HL-60 (cell line): ENCODE results near the gene NOP9.

Source experiments
- DNase-seq, 2 experiments: peaks; one replicate each; pipeline ENCODE4 v3.0.0-alpha.2; 2010 to 2020; ENCODE audit warnings: low read depth in 1 of 2, low spot score in 1 of 2
- H3K27ac ChIP-seq: fragments of 250-450 bp; sonication (Bioruptor Pico); replicated peaks from 2 replicates; pipeline ENCODE4 v1.5.1; 2020; ENCODE audit warnings: mild to moderate bottlenecking, moderate library complexity
- H3K27me3 ChIP-seq: fragments of 250-450 bp; sonication (Bioruptor Pico); 2 replicates; pipeline ENCODE4 v1.5.1; 2021; ENCODE audit warnings: mild to moderate bottlenecking, moderate library complexity; ENCODE audit not compliant: insufficient read depth, poor library complexity, severe bottlenecking
- H3K4me3 ChIP-seq: replicated peaks from 2 replicates; pipeline ENCODE4 v1.5.1; 2011; ENCODE audit warnings: mild to moderate bottlenecking, control low read depth, low read length; ENCODE audit not compliant: insufficient read depth
- GABPA ChIP-seq: IDR thresholded peaks from 2 replicates; pipeline ENCODE4 v1.6.1; 2012; ENCODE audit warnings: low read depth
- POLR2AphosphoS5 ChIP-seq: IDR thresholded peaks from 2 replicates; pipeline ENCODE4 v1.6.1; 2012; ENCODE audit warnings: low read depth
- SPI1 ChIP-seq: IDR thresholded peaks from 2 replicates; pipeline ENCODE4 v1.6.1; 2012; ENCODE audit warnings: low read depth, mild to moderate bottlenecking, borderline replicate concordance
- TF ChIP-seq, protein P1 (sequence below): IDR thresholded peaks from one replicate; pipeline ENCODE4 v1.5.1; 2011; ENCODE audit warnings: low read length, control low read depth, inconsistent platforms; ENCODE audit not compliant: insufficient read depth
- TF ChIP-seq, protein P2 (sequence below): IDR thresholded peaks from 2 replicates; pipeline ENCODE4 v1.6.1; 2012; ENCODE audit warnings: low read depth; ENCODE audit not compliant: insufficient replicate concordance

The NOP9 gene

DNA sequence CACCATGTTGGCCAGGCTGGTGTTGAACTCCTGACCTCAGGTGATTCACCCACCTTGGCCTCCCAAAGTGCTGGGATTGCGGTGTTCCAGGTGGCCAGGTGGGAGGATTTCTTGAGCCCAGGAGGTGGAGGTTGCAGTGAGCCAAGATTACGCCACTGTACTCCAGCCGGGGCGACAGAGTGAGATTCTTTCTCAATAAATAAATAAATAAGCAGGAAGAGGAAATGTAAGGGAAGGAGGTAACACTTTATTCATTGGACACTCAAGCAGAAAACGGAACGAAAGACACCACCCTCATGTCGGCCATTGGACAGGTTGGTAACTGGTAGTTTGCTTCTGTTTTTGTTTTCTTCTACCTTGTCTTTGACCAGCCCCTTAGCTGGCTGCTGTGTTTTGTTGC lies 55.4 kb downstream of the NOP9 start:
- DNase-seq = no peak
- no peak overlapping the region for H3K27ac ChIP-seq
- no peak overlapping the region for H3K4me3 ChIP-seq
- no peak for TF ChIP-seq POLR2AphosphoS5
- no peak for TF ChIP-seq SPI1
- TF ChIP-seq, protein P1, sequence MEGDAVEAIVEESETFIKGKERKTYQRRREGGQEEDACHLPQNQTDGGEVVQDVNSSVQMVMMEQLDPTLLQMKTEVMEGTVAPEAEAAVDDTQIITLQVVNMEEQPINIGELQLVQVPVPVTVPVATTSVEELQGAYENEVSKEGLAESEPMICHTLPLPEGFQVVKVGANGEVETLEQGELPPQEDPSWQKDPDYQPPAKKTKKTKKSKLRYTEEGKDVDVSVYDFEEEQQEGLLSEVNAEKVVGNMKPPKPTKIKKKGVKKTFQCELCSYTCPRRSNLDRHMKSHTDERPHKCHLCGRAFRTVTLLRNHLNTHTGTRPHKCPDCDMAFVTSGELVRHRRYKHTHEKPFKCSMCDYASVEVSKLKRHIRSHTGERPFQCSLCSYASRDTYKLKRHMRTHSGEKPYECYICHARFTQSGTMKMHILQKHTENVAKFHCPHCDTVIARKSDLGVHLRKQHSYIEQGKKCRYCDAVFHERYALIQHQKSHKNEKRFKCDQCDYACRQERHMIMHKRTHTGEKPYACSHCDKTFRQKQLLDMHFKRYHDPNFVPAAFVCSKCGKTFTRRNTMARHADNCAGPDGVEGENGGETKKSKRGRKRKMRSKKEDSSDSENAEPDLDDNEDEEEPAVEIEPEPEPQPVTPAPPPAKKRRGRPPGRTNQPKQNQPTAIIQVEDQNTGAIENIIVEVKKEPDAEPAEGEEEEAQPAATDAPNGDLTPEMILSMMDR = no peak
- no peak for TF ChIP-seq GABPA
- TF ChIP-seq, protein P2, sequence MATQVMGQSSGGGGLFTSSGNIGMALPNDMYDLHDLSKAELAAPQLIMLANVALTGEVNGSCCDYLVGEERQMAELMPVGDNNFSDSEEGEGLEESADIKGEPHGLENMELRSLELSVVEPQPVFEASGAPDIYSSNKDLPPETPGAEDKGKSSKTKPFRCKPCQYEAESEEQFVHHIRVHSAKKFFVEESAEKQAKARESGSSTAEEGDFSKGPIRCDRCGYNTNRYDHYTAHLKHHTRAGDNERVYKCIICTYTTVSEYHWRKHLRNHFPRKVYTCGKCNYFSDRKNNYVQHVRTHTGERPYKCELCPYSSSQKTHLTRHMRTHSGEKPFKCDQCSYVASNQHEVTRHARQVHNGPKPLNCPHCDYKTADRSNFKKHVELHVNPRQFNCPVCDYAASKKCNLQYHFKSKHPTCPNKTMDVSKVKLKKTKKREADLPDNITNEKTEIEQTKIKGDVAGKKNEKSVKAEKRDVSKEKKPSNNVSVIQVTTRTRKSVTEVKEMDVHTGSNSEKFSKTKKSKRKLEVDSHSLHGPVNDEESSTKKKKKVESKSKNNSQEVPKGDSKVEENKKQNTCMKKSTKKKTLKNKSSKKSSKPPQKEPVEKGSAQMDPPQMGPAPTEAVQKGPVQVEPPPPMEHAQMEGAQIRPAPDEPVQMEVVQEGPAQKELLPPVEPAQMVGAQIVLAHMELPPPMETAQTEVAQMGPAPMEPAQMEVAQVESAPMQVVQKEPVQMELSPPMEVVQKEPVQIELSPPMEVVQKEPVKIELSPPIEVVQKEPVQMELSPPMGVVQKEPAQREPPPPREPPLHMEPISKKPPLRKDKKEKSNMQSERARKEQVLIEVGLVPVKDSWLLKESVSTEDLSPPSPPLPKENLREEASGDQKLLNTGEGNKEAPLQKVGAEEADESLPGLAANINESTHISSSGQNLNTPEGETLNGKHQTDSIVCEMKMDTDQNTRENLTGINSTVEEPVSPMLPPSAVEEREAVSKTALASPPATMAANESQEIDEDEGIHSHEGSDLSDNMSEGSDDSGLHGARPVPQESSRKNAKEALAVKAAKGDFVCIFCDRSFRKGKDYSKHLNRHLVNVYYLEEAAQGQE = no peak
- H3K27me3 ChIP-seq = no peaks in the 10 kb centered on the region

DNA sequence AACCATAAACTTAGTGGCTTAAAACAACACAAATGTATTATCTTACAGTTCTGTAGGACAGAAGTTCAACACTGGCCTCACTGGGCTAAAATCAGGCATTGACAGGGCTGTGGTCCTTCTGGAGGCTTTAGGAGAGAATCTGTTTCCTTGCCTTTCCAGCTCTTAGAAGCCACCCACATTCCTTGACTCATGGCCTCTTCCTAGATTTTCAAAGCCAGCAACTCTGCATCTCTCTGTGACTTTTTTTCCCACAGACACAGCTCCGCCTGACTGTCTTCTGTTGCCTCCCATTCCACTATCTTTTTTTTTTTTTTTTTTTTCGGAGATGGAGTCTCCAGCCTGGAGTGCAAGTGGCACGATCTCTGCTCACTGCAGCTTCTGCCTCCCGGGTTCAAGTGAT lies 56.6 kb downstream of the NOP9 start:
- Histone ChIP-seq H3K27ac (no peak overlapping the region), H3K4me3 (no peak overlapping the region), H3K27me3 (no peaks in the 10 kb centered on the region)
- DNase-seq = no peak
- TF ChIP-seq GABPA (no peak), POLR2AphosphoS5 (no peak), SPI1 (no peak)
- TF ChIP-seq, protein P1 = no peak
